ENCODE data around the gene IMMP2L.

DNA sequence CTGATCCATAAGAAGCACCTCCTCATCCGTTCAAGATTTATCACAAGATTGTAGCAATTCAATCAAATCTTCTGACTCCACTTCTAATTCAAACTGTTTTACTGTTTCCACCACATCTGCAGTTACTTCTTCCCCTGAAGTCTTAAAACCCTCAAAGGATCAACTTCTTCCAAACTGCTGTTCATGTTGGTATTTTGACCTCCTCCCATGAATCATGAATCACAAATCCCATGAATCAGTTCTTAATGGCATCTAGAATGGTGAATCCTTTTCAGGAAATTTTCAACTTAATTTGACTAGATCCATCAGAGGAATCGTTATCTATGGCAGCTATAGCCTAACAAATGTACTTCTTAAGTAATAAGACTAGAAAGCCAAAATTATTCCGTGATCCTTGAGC, 122.3 kb downstream of the IMMP2L start:
- TF ChIP-seq EZH2phosphoT487 (IDR thresholded peaks at IDR 0.05; ENCODE audit: insufficient read depth, low read depth) (no peak), EZH2 (IDR thresholded peaks at IDR 0.05; ENCODE audit: insufficient read depth, poor library complexity, severe bottlenecking) (no peak)

All from GM23248 (cell line).